T follicular helper cell (primary cell): ENCODE results near the gene JPT1.
A peak's percentile ranks its signal among the peaks of the same experiment; 100 is the strongest.
"Not testable (repeated sequence)": the region's sequence is repeated elsewhere in the genome, so short reads cannot be mapped to it uniquely, and the experiment has no call there.

ENCODE experiments used
- DNase-seq: peaks from one replicate; pipeline ENCODE4 v3.0.0-alpha.2; 2020; ENCODE audit warnings: low read depth

JPT1 gene

GRCh38 chr17:75155191-75155601 lies 884 bp upstream of the JPT1 start:
- no peak for DNase-seq

DNA sequence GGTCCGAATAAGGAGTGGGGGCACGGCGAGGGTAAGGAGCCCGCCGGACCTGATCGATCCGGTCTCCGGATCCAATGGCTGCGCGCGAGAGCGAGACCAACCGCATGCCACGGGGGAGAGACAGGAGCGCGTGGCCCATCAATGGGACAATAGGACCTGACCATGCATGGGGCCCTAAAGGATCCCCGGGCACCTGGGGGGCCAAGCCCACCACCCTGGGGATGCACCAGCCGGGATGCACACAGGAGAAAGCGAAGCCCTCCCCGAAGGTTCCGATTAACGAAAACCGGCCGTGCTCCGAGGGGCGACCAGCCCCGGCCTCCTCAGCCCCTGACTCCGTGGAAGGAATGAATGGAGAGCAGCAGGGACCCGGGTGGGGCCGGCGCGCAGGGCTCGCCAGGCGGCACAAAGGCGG lies 525 bp downstream of the JPT1 start:
- no peak for DNase-seq

- no peak for DNase-seq
Observed at GRCh38 chr17:75152922-75153779, 1.2 kb downstream of the JPT1 start.

- DNase-seq: no peak
Observed at GRCh38 chr17:75152523-75152921, 1.8 kb downstream of the JPT1 start.

DNA sequence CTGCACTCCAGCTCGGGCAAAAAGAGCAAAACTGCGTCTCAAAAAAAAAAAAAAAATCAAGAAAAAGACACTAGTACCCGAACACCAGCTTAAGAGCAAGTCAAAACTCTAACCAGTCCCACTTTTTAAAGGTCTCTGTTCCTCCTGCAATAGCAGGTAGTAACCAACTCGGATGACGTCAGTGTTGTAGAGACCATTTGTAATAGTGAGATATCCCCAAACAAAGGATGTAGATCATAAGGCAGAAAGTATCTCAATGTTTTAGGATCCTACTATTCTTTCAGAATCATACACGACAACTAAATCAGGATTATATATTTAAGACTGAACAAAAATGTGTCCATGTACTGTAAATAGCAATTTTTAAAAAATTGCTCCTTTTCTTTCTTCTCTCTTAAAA lies 2.4 kb downstream of the JPT1 start:
- DNase-seq: no peak

DNA sequence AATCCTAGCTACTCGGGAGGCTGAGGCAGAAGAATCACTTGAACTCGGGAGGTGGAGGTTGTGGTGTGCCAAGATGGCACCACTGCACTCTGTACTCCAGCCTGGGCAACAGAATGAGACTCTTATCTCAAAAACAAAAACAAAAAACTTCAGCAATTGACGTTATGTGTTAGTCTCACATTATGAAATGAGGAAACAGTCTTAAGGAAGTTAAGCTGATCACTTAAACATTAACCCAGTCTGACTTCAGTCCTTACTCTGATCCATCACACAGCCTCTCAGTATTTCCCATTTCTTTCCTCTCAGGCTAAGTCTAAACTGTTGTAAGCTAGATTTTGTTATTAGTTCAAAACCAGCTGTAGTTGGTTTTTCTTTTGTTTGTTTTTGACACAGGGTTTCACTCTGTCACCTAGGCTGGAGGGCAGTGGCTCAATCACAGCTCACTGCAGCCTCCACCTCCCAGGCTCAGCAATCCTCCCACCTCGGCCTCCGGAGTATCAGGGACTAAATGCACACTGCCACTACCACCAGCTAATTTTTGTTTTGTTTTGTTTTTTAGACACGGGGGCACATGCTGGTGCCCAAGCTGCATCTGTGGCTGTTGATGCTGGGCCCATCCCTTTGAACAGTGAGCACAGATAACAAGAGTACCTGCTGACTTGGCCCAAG lies 6.3 kb downstream of the JPT1 start:
- DNase-seq: no peak

DNA sequence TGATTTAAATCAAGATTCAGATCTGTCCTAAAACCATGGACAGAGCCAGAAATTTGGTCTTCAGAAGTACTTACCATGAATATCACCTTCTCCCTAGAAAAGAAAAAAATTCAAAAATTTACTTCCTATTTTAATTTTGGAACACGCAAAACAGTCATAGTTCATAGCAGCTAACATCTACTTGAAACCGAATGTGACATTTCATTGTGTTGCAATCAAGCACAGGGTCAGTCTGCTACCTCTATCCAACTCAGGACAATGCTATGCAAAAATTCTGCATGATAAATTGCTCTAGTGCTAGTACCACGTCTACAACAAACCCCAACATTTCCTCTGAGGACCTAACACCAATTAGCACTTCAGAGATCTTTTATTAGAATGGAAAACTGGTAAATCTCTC lies 7.7 kb downstream of the JPT1 start:
- no peak for DNase-seq

GRCh38 chr17:75144816-75145512 lies 9.3 kb downstream of the JPT1 start:
- no peak for DNase-seq

DNA sequence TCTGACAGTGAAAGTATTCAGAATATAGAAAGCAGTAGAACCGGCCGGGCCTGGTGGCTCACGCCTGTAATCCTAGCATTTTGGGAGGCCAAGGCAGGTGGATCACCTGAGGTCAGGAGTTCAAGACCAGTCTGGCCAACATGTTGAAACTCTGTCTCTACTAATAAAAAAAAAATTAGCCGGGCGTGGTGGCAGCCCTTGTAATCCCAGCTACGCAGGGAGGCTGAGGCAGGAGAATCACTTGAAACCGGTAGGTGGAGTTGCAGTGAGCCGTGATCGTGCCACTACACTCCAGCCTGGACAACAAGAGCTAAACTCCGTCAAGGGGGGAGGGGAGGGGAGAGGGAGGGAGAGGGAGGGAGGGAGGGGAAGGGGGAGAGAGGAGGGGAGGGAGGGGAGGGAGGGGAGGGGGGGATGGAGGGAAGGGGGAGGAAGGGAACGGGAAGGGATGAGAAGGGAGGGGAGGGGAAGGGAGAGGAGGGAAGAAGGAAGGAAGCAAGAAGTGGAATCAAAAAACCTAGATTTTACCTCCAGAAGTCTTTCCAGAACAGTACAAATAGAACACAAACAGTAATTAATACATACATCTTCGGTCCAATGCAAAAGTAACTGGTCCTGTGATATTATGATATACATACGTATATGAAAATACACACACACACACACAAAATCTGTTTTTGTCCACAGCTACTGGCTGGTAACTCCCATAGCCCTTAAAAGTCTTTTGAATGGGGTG lies 11.9 kb downstream of the JPT1 start:
- no peak for DNase-seq

- DNase-seq: no peak
Observed at GRCh38 chr17:75138519-75138918, 15.8 kb downstream of the JPT1 start.

GRCh38 chr17:75137762-75138161 lies 16.6 kb downstream of the JPT1 start:
- not testable (repeated sequence) for DNase-seq

- no peak for DNase-seq
Observed at GRCh38 chr17:75135946-75136345, 18.4 kb downstream of the JPT1 start.

DNA sequence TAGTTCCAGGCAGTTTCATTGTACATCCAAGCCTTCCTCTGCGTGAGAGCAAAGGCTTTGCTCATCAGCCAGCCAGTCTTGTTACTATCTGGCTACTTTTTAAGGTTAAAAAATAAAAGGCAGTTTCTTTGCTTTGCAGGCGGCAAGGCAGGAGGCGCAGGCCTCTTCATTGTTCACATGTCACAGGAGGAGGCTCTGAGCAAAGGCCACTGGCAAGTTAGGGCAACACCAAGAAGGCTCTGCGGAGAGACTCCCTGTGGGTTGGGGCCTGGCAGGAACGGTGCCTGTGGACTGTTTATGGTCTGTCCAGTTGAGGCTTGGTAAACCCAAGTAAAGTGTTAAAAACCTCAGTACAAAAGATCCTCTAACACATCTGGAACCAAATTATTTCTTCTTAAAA lies 18.9 kb downstream of the JPT1 start:
- no peak for DNase-seq

GRCh38 chr17:75133607-75134347 lies 20.5 kb downstream of the JPT1 start:
- not testable (repeated sequence) for DNase-seq

DNA sequence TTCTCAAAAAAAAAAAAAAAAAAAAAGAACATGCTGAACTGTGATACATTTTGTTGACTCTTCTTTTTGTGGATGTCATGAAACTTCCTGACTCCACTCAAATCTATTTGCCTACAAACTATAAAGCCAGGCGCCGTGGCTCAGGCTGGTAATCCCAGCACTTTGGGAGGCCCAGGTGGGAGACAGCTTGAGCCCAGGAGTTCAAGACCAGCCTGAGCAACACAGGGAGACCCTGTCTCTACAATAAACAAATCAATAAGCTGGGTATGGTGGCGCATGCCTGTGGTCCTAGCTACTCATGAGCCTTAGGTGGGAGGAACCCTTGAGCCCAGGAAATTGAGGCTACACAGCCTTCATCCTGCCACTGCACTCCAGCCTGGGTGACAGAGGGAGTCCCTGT lies 21.3 kb downstream of the JPT1 start:
- DNase-seq: no peak

GRCh38 chr17:75132018-75133000 lies 22.0 kb downstream of the JPT1 start:
- DNase-seq: not testable (repeated sequence)

DNA sequence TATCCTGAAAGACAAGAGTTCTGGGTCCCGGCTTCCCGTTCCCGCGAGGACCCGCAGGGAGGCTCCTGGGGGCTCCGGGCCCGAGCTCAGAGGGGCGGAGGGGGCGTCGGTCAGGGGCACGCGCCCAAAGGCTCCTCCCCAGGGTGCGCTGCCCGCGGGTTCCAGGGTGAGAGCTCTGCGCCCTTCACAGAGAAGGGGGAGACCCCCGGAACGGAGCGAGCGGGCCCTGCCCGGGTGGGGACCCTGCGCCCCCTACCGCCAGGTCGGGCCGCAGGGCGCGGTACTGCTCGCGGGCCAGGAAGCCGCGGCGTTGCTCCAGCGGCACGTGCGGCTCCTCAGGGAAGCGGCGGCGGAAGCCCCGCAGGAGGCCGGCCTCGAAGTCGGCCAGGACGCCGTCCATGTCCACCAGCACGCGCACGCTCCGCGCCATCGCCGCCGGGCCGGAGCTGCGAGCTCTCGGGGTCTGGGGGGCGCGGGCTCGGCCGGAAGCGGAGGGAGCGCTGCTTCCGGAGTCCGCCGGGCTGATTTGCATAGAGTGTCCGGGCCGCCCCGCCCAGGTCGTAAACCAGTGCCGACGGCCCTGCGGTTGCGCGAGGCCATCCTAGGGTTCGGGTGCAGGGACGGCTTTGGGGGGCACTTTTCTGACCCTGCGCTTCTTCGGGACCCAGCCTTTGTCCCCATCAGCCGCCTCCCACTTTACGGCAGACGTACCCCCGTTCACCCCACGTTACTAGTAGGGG lies 22.9 kb downstream of the JPT1 start, which contains the start of gene NT5C:
NT5C (minus strand) TSS at position 465 of the 740 bp plus-strand sequence; CDS start at position 430, 35 bp downstream.
- DNase-seq: peak; percentile 25

- DNase-seq: no peak
Observed at GRCh38 chr17:75130632-75131277, 23.6 kb downstream of the JPT1 start.
